Coronary artery (tissue), 2 donors: ENCODE results near the gene NCBP3.

ENCODE experiments used
- DNase-seq: peaks from one replicate; pipeline ENCODE4 v3.0.0-alpha.2; 2017; ENCODE audit warnings: low spot score
- H3K27ac ChIP-seq, 2 donors: fragments of 200-600 bp; sonication (generic); one replicate each; pipeline ENCODE4 v1.5.1; 2016 to 2019
- H3K4me3 ChIP-seq: fragments of 200-600 bp; sonication (generic); 2 replicates; pipeline ENCODE4 v1.5.1; 2016; ENCODE audit warnings: mild to moderate bottlenecking, moderate library complexity
- TF ChIP-seq, protein P1 (sequence below): fragments of 200-600 bp; sonication (generic); IDR thresholded peaks from one replicate; pipeline ENCODE4 v1.5.1; 2019; ENCODE audit warnings: antibody characterized with exemption

The NCBP3 gene

GRCh38 chr17:3880983-3881382 is 34.9 kb upstream of the NCBP3 start:
- DNase-seq, result no peak
- TF ChIP-seq, protein P1, sequence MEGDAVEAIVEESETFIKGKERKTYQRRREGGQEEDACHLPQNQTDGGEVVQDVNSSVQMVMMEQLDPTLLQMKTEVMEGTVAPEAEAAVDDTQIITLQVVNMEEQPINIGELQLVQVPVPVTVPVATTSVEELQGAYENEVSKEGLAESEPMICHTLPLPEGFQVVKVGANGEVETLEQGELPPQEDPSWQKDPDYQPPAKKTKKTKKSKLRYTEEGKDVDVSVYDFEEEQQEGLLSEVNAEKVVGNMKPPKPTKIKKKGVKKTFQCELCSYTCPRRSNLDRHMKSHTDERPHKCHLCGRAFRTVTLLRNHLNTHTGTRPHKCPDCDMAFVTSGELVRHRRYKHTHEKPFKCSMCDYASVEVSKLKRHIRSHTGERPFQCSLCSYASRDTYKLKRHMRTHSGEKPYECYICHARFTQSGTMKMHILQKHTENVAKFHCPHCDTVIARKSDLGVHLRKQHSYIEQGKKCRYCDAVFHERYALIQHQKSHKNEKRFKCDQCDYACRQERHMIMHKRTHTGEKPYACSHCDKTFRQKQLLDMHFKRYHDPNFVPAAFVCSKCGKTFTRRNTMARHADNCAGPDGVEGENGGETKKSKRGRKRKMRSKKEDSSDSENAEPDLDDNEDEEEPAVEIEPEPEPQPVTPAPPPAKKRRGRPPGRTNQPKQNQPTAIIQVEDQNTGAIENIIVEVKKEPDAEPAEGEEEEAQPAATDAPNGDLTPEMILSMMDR, result no peak
- Histone ChIP-seq H3K27ac (no peak overlapping the region), H3K4me3 (no peak overlapping the region)

DNA sequence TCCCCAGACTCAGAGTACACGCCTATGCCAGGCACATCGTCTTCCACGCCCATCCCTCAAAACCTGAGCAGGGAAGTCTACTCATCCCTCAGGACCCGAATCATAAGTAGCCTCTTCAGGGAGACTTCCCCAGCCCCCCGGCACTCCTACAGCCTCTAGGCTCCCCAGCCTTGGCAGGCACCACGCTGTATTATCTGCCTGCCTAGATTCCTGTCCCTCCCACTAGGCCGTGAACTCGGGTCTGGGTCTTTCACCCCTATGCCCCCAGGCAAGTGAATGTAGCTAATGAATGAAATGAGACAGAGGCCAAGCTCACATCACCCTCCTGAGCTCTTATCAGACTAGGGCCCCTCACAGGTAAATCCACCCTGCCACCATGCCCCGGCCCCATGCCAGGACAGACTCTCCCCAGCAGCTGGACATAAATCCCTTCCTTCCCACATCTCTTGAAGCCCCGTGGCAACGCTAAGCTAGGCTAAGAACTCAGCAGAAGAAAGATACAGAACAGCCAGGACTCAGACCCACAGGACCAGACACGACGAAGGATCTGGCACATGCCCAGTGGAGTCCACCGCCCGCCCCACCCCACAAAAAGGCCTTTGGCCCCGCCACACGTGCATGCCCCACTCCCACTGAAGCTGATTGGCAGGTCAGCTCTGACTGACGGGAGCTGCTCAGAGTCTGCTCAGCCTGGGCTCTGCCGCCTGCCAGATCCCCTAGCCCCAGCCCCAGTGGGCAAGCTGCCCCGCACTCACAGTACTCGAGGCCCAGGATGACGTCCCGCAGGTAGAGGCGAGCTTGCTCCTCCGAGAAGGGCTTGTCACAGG is 33.8 kb upstream of the NCBP3 start:
- no peak for DNase-seq
- peak overlapping the region in 1 of 2 donors; percentile 17 for H3K27ac ChIP-seq

GRCh38 chr17:3879186-3879585 is 33.1 kb upstream of the NCBP3 start:
- DNase-seq, result no peak
- H3K27ac ChIP-seq, result peak overlapping the region in 1 of 2 donors; percentile 17
- TF ChIP-seq, protein P1, result no peak
- no peak overlapping the region for H3K4me3 ChIP-seq

More for the DNA sequence above, 33.8 kb upstream of the NCBP3 start:
- no peak overlapping the region for H3K4me3 ChIP-seq
- TF ChIP-seq, protein P1, result no peak

GRCh38 chr17:3877220-3877619 is 31.2 kb upstream of the NCBP3 start:
- Histone ChIP-seq H3K27ac (no peak overlapping the region), H3K4me3 (no peak overlapping the region)
- no peak for DNase-seq
- TF ChIP-seq, protein P1, result no peak

- Histone ChIP-seq H3K4me3 (no peak overlapping the region), H3K27ac (no peak overlapping the region)
- TF ChIP-seq, protein P1, result no peak
- DNase-seq, result no peak
Observed at GRCh38 chr17:3875317-3875716, 29.3 kb upstream of the NCBP3 start.

DNA sequence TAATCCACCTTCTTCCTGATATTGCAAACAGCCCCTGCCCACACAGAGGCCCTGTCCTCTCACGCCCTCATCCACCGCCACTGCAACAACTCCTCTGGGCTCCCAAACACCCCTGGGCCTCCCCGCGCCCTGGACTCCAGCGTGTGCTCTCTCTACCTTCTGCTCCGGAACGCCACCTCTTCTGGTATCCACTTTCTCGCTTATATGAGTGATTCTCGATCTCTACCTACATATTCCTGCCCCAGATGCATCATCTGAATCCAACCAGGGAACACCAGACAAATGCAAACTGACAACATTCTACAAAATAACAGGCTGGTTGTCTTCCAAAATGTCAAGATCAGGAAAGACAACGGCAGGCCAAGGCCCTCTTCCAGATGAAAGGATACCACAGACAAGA is 27.8 kb upstream of the NCBP3 start:
- H3K27ac ChIP-seq, result no peak overlapping the region
- no peak overlapping the region for H3K4me3 ChIP-seq
- TF ChIP-seq, protein P1, result no peak
- DNase-seq, result no peak

DNA sequence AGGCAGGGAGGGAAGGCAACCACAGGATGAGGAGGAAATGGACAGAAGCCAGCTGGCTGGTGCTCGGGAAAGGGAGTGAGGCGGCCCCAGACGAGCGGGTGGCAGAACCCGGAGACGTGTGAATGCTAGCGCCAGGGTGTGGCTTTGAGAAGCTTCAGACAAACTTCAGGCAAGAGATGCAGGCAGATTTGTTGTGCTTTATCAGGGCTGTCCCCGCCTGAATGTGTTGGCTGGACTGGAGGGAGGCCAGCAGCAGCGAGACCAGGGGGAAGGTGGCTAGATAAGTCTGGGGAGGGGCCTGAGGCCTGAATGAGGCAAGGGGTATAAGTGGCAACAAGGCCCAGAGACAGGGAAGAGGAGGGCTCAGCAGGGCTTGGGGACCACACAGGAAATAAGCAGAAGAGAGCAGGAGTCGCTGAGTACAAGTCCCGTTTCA is 24.8 kb upstream of the NCBP3 start:
- no peak overlapping the region for H3K27ac ChIP-seq
- DNase-seq, result no peak

More for the DNA sequence above, 24.8 kb upstream of the NCBP3 start:
- no peak overlapping the region for H3K4me3 ChIP-seq
- TF ChIP-seq, protein P1, result no peak
